ENCODE measurements around the gene MPST.

MPST gene

DNA sequence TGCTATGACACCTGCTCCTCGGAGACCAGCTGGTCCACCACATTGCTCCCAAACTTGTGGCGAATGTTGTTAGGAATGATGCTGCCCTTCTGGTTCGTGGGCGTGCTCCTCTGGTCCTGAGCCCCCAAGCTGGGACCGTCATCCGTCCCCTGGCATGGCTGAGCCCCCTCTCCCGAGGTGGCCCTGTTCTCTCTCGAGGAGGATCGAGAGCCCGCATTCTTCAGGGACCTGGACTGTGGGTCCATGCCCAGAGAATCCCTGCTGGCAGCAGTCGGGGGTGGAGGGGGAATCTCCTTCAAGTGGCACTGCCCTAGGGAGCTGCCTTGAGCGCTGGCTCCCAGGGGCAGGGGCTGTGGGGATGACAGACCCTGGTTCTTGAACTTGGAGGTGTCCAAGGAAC is 17.7 kb upstream of the MPST start:
- no peak for DNase-seq (ENCODE audit: low read depth)

DNA sequence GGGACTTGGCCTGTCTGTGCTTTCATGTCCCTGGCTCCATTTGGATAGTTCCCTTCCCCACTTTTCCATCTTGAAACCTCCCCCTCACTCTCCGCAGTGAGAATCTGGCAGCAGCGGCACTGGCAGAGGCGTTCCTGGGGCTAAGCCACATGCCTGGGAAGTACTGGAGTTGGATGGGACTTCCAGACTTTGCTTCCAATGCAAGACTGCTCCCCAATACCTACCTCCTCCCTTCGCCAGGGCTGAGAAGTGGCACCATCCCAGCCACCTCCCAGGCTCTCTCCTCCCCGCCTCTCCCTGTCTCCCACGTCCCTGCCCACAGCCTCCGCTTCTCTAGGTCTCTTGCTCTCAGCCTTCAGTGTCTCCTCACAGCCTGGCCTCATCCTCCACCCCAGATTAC is 16.9 kb upstream of the MPST start:
- no peak for DNase-seq (ENCODE audit: low read depth)

DNA sequence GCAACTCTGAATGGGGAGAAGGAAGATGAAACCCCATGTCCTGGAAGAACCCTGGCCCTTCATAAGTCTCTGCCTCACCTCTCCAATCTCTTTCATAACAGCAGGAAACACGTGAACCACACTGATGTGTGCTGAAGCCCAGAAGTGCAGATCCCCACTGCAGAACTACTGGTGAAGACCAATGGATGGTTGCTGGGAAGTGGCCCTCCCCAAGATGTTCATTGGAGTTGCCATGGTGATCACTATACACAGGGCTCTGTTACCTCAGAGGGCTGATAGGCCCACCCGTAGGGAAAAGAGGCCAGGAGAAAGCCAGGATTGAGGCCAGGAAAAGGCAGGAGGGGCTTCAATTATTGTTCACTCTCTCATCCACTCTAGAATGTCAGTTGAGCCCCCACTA is 11.9 kb upstream of the MPST start:
- DNase-seq (ENCODE audit: low read depth) = no peak

DNA sequence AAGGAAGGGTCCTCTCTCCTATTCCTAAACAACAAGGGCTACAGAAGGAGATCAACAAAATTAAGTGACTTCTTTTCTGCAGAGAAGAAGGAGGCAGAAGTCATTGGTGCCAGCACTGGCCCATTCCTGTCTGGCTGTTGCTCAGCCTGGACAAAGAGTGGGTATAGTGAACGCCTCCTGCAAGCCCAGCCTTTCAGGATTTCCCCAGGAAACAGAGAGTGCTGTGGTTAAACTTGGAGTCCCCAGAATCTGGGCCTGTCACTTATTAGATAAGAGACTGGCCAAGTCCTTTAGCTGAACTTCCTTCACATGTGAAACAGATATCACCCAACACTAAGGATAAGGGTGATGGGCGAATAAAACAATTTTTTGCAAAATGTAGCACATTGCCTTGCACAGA is 11.2 kb upstream of the MPST start:
- no peak for DNase-seq (ENCODE audit: low read depth)

DNA sequence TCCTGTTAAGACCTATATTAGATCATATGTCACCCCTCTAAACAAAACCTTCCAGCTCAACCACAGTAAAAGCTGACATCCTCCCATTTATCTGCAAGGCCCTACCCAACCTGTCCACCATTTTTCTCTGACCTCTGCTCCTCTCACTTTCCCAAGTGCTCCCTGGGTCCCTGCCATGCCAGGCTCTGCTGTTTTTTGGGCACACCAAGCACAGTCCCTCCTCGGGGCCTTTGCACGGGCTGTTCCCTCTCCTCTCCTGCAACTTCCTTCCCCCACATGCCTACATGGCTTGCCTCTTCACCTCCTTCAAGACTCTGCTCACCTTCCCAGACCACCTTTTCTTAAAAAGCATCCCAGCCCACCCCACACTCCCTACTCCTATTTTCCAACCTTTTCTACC is 10.1 kb upstream of the MPST start:
- DNase-seq (ENCODE audit: low read depth) = no peak

DNA sequence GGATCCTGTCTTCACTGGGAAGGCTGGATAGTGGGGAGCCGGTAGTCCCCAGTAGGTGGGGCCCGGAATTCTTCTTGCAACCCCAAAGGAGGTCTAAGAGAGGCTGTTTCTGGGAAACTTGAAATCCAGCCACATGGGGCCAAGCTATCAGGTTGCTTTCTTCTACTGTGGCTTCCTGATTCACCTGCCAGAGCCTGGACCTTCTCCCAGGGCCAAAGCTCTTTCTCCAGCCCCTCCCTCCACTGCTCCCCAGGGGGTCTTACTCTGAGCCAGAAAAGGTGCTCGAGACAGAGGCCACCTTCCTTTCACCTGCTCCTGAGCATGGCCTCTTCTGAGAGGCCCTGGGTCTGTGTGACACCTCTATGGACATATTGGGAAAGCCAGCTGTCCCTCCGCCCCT is 9.4 kb upstream of the MPST start:
- no peak for DNase-seq (ENCODE audit: low read depth)

DNA sequence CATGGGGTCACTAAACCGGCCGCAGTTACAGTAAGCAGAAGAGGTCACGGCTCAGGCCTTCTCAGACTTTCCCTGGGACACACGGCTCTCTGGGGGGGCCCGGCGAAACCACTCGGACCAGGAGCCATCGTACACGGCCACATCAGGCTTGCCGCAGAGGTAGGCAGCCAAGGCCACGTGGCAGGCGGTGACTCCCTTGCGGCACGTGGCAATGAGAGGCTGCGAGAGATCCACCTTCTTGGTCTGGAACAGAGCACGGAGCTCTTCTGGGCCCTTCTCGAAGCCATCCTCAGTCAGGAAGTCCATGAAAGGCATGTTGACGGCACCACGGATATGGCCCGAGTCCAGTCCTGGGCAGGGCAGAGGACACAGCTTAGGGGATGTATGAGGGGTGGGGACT is 8.6 kb upstream of the MPST start:
- no peak for DNase-seq (ENCODE audit: low read depth)

DNA sequence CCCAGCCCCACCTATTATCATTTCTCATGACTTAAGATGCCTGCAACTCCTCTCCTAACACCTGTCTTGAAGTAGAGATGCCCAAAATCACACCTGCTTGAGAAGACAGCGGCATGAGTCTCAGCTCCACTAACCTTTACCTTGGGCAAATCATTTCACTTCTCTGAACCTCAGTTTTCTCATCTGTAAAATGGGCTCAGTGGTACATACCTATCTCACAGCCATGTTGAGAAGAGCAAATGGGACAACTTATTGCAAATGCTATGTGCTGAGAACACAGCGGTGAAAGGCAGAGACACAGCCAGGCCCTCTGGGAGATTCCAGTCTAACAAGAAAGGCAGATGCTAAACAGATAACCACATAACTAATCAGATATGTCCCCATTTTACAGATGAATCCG is 8.1 kb upstream of the MPST start:
- DNase-seq (ENCODE audit: low read depth) = no peak

DNA sequence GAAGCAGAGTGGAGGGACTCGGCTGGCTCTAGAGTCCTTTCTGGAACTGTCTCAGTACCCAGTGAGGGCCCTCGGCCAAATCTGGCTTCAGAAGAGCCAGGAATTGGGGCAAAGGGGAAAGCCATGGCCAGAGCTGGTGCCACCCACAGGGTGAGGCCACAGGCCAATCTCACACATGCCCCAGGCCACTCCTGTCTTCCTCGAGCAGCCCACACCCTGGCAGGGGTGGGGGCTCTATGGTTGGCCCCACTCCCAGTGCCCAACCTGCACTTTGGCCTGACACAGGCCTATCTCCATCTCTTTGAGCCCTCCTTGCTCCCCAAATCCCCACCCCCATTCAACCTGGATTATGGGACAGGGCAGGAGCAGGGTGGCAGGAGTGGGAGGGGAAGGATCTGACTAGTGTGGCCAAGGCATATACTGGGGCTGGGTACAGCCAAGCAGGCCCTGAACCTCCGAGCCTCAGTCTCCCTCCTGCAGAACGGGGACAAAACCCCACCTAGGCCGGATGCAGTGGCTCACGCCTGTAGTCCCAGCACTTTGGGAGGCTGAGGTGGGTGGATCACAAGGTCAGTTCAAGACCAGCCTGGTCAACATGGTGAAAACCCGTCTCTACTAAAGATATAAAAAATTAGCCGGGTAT is 7.2 kb upstream of the MPST start:
- no peak for DNase-seq (ENCODE audit: low read depth)

DNA sequence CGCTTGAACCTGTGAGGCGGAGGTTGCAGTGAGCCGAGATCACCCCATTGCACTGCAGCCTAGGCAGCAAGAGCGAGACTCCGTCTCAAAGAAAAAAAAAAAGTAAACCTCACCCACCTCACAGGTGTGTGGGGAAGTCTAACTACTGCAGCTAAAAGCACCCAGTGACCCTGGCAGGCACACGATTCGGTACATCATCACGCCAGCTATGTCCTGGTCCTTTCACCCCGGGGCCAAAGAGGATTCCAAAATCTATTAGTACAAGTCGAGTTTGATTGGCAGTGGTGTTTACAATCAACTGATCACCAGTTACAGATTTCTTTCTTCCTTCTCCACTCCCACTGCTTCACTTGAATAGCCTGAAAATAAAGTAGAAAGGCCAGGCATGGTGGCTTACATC is 6.6 kb upstream of the MPST start:
- DNase-seq (ENCODE audit: low read depth) = no peak

DNA sequence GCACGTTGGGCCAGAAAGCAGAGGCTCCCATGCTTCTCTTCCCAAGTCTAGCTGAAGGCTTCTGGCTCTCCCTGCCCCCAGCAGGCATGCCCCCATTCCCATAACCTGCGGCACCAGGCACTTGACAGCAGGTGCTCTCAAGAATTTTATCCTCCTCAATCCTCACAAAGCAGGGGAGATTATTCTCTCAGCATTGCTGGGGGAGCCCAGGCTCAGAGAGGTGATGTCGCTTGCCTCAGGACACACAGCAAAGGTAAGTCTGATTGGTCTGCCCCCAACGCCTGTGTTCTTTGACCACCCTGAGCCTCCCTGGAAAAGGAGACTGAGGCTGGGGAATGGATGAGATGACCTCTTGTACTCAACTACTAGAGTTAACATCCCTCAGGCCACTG is 5.1 kb upstream of the MPST start:
- DNase-seq (ENCODE audit: low read depth) = no peak

DNA sequence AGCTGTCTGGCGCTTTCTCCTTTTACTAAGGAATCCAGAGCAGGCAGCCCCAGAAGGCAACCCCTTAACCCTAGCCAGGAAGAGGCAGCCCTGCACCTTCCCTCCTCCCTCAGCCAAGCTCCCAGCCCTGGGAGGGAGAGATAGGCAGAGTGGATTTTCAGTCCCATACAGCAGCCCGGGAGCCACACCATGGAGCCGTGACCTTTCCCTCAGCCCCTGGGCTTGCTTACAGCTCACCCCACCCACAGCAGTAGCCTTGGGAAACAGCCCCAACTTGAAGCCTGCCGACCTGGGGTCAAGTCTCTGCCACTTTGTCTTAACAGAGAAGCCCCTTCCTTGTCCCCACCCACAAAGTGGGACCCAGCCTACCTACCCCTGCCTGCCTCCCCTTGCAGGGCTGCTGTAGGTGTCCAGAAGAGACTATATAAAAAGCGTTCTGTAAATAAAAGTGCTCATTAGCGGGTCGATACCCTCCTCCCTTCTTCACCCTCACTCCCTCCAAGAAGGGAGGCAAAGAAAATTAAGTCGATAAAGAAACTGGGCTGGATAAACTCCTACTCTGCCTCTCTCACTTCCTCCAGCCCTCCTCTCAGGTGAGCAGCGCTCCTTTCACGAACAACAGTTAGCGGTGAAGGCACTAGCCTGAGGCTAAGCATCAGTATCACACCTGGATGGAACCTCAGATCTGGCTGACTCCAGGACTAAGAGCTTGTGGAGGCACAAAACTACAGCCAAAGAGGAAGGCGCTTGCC is 4.5 kb upstream of the MPST start:
- DNase-seq (ENCODE audit: low read depth) = no peak

DNA sequence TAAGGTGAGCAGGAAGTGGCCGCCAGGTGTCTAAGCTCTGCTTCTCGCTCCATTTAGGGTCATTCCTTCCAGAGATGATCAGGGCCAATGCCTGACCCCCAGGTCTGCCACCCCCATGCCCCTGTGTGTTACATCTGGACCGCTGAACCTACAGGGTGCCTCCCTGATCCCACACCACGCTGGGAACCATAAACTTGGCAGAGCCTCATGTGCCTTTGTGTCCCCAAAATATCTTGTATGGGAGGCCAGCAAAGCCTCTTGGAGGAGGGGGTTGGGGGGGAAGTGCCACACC is 4.0 kb upstream of the MPST start:
- DNase-seq (ENCODE audit: low read depth) = no peak

DNA sequence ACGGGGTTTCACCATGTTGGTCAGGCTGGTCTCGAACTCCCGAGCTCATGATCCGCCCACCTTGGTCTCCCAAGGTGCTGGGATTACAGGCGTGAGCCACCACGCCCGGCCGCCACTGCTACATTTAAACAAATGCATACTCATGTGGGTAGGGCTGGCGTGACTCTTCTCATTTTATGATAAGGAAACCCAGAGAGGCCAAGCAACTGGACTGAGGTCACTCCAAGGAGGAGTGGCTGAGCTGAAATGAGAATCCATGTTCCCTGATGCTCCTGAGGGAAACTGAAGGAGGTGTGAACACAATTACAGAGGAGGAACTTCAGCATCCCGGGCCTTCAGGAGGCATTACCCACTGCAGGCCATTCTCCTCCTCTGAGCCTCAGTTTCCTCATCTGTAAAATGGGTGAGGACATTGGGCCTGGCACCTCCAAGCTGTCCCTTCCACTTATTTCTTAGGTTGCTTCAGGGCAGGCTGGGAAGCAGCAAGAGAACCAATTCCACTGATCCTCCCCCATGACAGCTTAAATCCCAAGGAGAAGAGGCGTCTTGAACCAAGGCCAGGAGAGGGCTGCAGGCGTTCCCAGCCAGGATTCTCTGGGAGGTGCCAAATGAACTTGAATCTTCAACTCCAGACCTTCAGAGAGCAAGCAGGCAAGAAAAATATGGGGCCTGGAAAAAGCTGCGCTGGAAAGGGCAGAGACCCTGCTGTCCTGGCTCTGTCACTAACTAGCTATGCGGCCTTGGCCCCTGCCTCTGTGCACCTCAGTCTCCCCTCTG is 3.2 kb upstream of the MPST start:
- DNase-seq (ENCODE audit: low read depth) = no peak

DNA sequence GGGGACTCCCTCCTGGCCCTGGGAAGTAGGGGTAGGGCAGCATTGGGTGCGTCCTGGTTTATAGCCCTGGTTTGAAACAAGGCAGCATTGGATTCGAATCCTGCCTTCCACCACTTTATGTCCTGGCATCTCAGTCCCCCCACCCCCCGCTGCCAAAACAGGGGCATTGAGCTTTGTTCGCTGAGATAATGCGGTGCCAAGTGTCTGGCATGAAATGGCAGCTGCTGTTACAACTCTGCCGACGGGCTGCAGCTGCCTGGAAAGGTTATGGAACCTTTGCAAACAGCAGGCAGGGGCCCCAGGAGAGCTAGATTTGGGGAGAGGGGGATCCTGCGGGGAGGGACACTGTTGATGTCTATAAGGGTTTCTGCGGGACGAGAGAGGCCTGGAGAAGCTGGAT is 2.2 kb upstream of the MPST start:
- no peak for DNase-seq (ENCODE audit: low read depth)

DNA sequence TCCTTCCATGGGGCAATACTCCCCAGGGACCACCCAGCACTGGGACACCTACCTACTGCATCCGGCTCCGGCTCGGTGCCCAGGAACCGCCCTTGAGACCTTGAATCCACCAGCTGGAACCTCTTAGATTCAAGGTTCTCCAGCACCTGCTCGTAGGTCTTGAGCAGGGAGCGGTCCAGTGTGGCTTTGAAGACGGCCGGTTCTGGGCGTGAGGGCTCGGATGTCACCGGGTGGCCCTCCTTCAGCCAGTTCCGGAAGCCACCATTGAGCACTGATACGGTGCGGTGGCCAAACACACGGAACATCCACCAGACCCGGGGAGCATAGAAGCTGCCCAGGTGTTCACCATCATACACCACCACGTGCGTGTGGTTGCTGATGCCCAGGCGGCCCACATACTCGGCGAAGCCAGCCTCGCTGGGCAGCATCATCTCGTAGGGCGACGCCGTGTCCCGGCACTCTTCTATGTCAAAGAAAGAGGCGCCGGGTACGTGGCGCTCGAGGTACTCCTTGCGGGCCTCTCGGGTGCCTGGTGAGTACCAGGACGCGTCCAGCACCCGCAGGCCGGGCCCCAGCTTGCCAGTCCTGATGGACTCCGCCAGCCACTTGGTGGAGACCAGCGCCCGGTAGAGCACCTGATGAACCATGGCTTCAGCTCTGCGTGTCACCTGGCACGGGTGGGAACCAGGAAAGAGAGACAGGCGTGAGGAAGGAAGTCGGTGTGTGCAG is 1.3 kb upstream of the MPST start:
- no peak for DNase-seq (ENCODE audit: low read depth)

DNA sequence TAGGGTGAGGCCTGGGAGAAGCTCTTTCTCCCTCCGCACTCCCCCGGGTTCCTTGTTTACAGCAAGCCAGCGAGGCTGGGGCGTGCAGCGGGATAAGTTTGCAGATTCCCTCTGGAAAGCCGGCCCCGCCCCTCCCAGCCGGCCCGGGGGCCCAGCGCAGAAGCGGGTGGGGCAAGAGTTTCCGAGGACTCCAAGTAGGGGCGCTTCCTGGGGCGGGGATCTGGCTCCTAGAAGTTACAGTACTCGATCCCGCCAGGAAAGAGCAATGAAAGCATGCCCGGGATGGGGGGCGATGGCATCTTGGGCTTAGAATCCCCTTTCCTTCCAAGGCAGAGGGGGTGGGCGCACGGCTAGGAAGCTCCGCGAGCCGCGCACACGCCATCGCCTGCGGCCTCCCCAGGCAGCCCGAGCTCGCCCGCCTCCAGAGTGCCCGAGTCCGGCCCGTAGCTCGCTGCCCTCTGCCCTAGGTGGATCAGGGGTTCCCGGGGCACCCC is 680 bp upstream of the MPST start:
- DNase-seq (ENCODE audit: low read depth) = no peak

DNA sequence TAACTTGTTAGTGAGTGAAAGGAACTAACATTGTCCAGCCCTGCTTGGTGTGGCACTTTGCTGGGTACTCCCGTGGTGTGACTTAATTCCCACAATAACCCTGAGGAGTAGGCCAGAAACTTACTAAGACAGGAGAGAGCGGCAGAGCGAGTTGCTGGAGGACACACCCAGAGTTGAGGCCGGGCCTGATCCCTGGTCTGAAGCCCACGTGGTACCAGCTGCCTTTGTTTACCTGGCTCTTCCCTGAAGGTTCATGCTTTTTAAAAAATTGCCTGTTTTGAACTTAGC is 594 bp downstream of the MPST start:
- DNase-seq (ENCODE audit: low read depth) = no peak

DNA sequence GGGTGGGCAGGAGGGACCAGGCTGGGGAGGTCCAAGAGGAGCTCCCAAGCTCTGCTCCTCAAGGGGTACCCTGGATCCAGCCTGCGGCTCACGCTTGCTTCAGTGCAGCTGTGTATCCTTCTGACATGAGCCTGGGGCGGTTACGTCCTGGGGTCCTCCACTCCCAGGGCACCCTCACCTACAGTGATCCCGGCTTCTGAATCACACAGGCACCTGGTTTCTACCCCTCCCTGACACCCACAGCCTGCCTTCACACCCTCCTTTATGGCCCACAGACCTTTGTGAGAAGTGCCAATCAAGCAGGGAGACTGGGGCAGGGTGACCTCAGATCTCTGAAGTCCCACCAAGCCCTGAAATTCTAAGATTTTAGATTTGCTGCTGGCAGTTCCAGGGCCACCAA is 1.5 kb downstream of the MPST start:
- DNase-seq (ENCODE audit: low read depth) = no peak

DNA sequence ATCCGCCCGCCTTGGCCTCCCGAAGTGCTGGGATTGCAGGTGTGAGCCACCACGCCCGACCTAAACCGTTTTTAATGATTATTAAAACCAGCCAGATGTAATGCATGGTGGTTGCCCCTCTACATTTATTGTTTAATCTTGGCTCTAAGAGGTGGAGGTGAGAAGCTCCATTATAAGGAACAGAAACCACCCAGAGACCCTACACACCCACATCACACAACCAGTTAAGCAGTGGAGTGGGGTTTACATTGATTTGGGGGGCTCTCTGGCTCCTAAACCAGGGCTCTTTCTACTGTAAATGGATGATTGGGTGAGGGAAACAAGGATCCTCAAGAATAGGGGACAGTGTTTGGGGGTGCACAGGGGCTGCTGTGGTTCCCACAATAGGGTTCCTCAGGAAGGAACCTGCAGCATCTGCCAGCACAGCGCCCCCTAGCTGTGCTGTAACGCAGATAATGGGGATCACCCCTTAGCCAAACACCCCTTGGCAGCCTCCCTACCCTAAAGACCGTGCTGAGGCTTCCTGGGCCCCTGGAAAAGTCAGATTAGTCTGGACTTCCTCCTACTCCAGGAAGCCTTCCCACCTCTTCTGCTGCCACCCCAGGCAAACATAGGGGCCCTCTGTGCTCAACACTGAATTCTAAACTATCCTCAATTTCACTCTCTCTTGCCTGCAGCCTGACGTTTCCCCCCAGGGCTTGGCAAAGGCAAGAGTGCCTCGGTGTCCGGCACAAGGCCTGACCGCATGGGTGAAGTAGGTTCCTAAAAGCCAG is 2.4 kb downstream of the MPST start:
- no peak for DNase-seq (ENCODE audit: low read depth)

DNA sequence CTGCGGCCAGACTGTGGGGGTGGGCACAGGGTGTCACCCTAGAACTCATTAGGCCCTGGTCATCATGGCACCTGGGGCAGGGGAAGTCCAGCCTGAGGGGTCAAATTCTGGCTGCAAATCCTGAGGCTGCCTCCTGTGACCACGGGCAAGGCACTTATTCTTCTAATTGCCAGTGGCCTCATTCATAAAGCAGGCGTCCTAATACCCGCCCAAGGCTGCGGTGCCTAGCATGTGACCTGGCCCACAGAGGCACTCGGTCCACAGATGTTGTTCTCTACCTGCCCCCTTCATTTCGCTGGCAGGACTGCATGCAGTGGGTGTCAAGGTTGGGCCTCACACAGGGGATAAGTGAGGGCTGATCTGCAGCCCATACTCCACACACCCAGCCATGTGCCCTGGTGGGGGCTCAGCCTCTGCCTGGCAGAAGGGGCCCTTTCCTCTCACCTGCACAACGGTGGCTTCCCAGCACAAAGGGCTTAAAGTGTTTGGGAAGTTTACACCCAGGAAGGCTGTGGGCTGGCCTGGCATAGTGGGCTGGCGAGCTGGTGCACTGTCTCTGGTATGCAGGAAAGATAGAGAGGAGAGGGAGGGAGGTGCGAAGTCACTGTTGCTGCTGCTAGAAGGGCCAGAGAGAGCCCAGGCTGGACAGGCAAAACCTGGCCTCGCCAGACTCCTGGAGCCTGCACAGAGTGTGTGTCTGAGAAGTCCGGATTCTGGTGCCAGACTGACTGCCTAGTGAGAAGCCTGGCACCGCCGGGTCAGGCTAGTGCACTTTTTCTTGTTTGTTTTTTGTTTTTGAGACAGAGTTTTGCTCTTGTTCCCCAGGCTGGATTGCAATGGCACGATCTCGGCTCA is 3.2 kb downstream of the MPST start:
- DNase-seq (ENCODE audit: low read depth) = no peak

Measured in HS-5 (cell line).